WTC11 (cell line): ENCODE measurements around the gene TRMT44. TPM values are rescaled to one million over a fixed set of nuclear protein-coding genes. Genes with fewer than 3 reads are reported as not detected.

Experiments
- ATAC-seq: fragments of 200-7000 bp; cut with Tn5 transposase; 2 replicates; pipeline ENCODE4 v1.10.0; 2021; ENCODE audit warnings: mild to moderate bottlenecking, moderate library complexity
- CTCF ChIA-PET: fragments of 300-600 bp; sonication (Branson Sonifier 250); formaldehyde crosslinking; loops from one replicate; lab custom pipeline; 2021; ENCODE audit warnings: antibody characterized with exemption; lab: Charles Lee
- POLR2A ChIA-PET: fragments of 350-600 bp; sonication (Branson Sonifier 250); formaldehyde crosslinking; loops from one replicate; lab custom pipeline; 2021; ENCODE audit warnings: antibody characterized with exemption; lab: Charles Lee
- DNase-seq: peaks from one replicate; pipeline ENCODE4 v3.0.0; 2021; ENCODE audit warnings: low spot score
- H3K27ac Mint-ChIP-seq: 2 replicates; pipeline ENCODE4 v1.8.0; 2021; ENCODE audit warnings: mixed read lengths
- H3K27me3 Mint-ChIP-seq: 2 replicates; pipeline ENCODE4 v1.8.0; 2021; ENCODE audit warnings: low read depth, mild to moderate bottlenecking, moderate library complexity, mixed read lengths
- H3K36me3 Mint-ChIP-seq: 2 replicates; pipeline ENCODE4 v1.8.0; 2021; ENCODE audit warnings: mixed read lengths
- H3K4me1 Mint-ChIP-seq: 2 replicates; pipeline ENCODE4 v1.8.0; 2022; ENCODE audit warnings: mixed read lengths
- H3K4me3 Mint-ChIP-seq: 2 replicates; pipeline ENCODE4 v1.8.0; 2021; ENCODE audit warnings: mild to moderate bottlenecking, moderate library complexity, mixed read lengths
- H3K9me3 Mint-ChIP-seq: 2 replicates; pipeline ENCODE4 v1.8.0; 2021; ENCODE audit warnings: mixed read lengths
- ATF6 ChIP-seq: sonication (generic); formaldehyde crosslinking; IDR thresholded peaks from 2 replicates; pipeline ENCODE4 v1.8.1; 2023; ENCODE audit warnings: mild to moderate bottlenecking, missing genetic modification reagents
- CTCF ChIP-seq: fragments of 200-600 bp; IDR thresholded peaks from 2 replicates; pipeline ENCODE4 v1.8.0; 2022; ENCODE audit warnings: antibody characterized with exemption
- E2F1 ChIP-seq: sonication (generic); formaldehyde crosslinking; IDR thresholded peaks from 2 replicates; pipeline ENCODE4 v1.8.0; 2022; ENCODE audit warnings: mild to moderate bottlenecking, missing genetic modification reagents
- ESRRA ChIP-seq: sonication (generic); formaldehyde crosslinking; IDR thresholded peaks from 2 replicates; pipeline ENCODE4 v1.8.1; 2022; ENCODE audit warnings: mild to moderate bottlenecking, missing genetic modification reagents, borderline replicate concordance
- FOXJ3 ChIP-seq: sonication (generic); formaldehyde crosslinking; IDR thresholded peaks from 2 replicates; pipeline ENCODE4 v1.9.0; 2021; ENCODE audit warnings: missing genetic modification reagents, mild to moderate bottlenecking, borderline replicate concordance
- JAZF1 ChIP-seq: fragments of 250-450 bp; sonication (Bioruptor Pico); IDR thresholded peaks from 2 replicates; pipeline ENCODE4 v1.9.0; 2021; ENCODE audit warnings: moderate library complexity, mild to moderate bottlenecking, inconsistent platforms
- JUN ChIP-seq: sonication (generic); formaldehyde crosslinking; IDR thresholded peaks from 2 replicates; pipeline ENCODE4 v1.8.0; 2023; ENCODE audit warnings: mild to moderate bottlenecking, missing genetic modification reagents
- NFE2L1 ChIP-seq: sonication (generic); formaldehyde crosslinking; IDR thresholded peaks from 2 replicates; pipeline ENCODE4 v1.8.1; 2023; ENCODE audit warnings: missing genetic modification reagents
- NFYB ChIP-seq: sonication (generic); formaldehyde crosslinking; conservative IDR thresholded peaks from 2 replicates; pipeline ENCODE4 v1.8.0; 2022; ENCODE audit warnings: low read depth, missing genetic modification reagents
- NR1H2 ChIP-seq: sonication (generic); formaldehyde crosslinking; IDR thresholded peaks from 2 replicates; pipeline ENCODE4 v1.9.0; 2021; ENCODE audit warnings: mild to moderate bottlenecking, moderate library complexity, missing genetic modification reagents
- PRDM15 ChIP-seq: sonication (generic); formaldehyde crosslinking; IDR thresholded peaks from 2 replicates; pipeline ENCODE4 v1.8.0; 2022; ENCODE audit warnings: missing genetic modification reagents
- RELA ChIP-seq: sonication (generic); formaldehyde crosslinking; IDR thresholded peaks from 2 replicates; pipeline ENCODE4 v1.8.1; 2022; ENCODE audit warnings: missing genetic modification reagents, mild to moderate bottlenecking, borderline replicate concordance
- SMAD4 ChIP-seq: sonication (generic); formaldehyde crosslinking; IDR thresholded peaks from 2 replicates; pipeline ENCODE4 v1.8.0; 2022; ENCODE audit warnings: mild to moderate bottlenecking, missing genetic modification reagents
- SOX15 ChIP-seq: fragments of 250-450 bp; sonication (Bioruptor Pico); IDR thresholded peaks from 2 replicates; pipeline ENCODE4 v1.9.0; 2021; ENCODE audit warnings: mild to moderate bottlenecking
- TCF7 ChIP-seq: sonication (generic); formaldehyde crosslinking; IDR thresholded peaks from 2 replicates; pipeline ENCODE4 v1.8.0; 2022; ENCODE audit warnings: mild to moderate bottlenecking, low read depth, missing genetic modification reagents, moderate library complexity
- ZBTB21 ChIP-seq: sonication (generic); formaldehyde crosslinking; IDR thresholded peaks from 2 replicates; pipeline ENCODE4 v1.8.1; 2023; ENCODE audit warnings: mild to moderate bottlenecking, missing genetic modification reagents, borderline replicate concordance
- ZNF219 ChIP-seq: sonication (generic); formaldehyde crosslinking; IDR thresholded peaks from 2 replicates; pipeline ENCODE4 v1.8.0; 2023; ENCODE audit warnings: missing genetic modification reagents, mild to moderate bottlenecking, borderline replicate concordance
- ZNF232 ChIP-seq: sonication (generic); formaldehyde crosslinking; IDR thresholded peaks from 2 replicates; pipeline ENCODE4 v1.8.0; 2022; ENCODE audit warnings: mild to moderate bottlenecking, missing genetic modification reagents
- ZNF317 ChIP-seq: sonication (generic); formaldehyde crosslinking; IDR thresholded peaks from 2 replicates; pipeline ENCODE4 v1.8.1; 2023; ENCODE audit warnings: low read depth, mild to moderate bottlenecking, moderate library complexity, missing genetic modification reagents, borderline replicate concordance
- ZNF416 ChIP-seq: fragments of 250-450 bp; sonication (Bioruptor Pico); IDR thresholded peaks from 2 replicates; pipeline ENCODE4 v1.9.0; 2021; ENCODE audit warnings: mild to moderate bottlenecking, inconsistent platforms
- ZNF423 ChIP-seq: fragments of 250-450 bp; sonication (Bioruptor Pico); IDR thresholded peaks from 2 replicates; pipeline ENCODE4 v2.1.2; 2022; ENCODE audit warnings: mild to moderate bottlenecking, moderate library complexity
- ZSCAN18 ChIP-seq: fragments of 250-450 bp; sonication (Bioruptor Pico); IDR thresholded peaks from 2 replicates; pipeline ENCODE4 v2.1.2; 2022; ENCODE audit warnings: mild to moderate bottlenecking, moderate library complexity
- total RNA-seq: library from RNA; stranded (reverse); gene quantifications from 3 replicates; pipeline ENCODE4 v1.2.3, GENCODE V29; 2021

Gene TRMT44
- total RNA-seq, 1 experiment from 2014 or later: 28.4 TPM

- TF ChIP-seq ZBTB21 (CRISPR knock-in tag) (no peak), ZNF416 (CRISPR knock-in tag) (no peak), ZNF219 (no peak), NFE2L1 (CRISPR knock-in tag) (no peak), JUN (CRISPR knock-in tag) (no peak), SOX15 (CRISPR knock-in tag) (no peak), CTCF (no peak), SMAD4 (no peak), FOXJ3 (CRISPR knock-in tag) (no peak)
Measured at GRCh38 chr4:8469550-8469949, 29.0 kb downstream of the TRMT44 start (continued).

- TF ChIP-seq ZSCAN18 (CRISPR knock-in tag): no peak
- TF ChIP-seq RELA (CRISPR knock-in tag): no peak
- TF ChIP-seq ZNF232 (CRISPR knock-in tag): no peak
- TF ChIP-seq ZNF416 (CRISPR knock-in tag): no peak
- no peak for ATAC-seq
- ChIA-PET POLR2A (no interaction called here), CTCF (interaction anchor here (1.2 to 3.3 kb wide), 2 partner anchors 77 to 122 kb away, joined by 3 to 17 read pairs; partner anchors contain the start of gene CPZ)
- H3K4me1 Mint-ChIP-seq: 0 out of 2 replicates have a peak, but pooled peaks cover 2% of the 10 kb centered on the region
- H3K9me3 Mint-ChIP-seq: no peaks in the 10 kb centered on the region
- DNase-seq: no peak
- peaks cover 21% of the 10 kb centered on the region for H3K36me3 Mint-ChIP-seq
- H3K27ac Mint-ChIP-seq: peak overlapping the region; percentile 6; the same call in 1 of the 2 replicates
- no peaks in the 10 kb centered on the region for H3K27me3 Mint-ChIP-seq
- no peak overlapping the region for H3K4me3 Mint-ChIP-seq
Measured at GRCh38 chr4:8470451-8471024, 30.0 kb downstream of the TRMT44 start.

GRCh38 chr4:8471211-8471875 is 30.8 kb downstream of the TRMT44 start:
- POLR2A ChIA-PET: no interaction called here
- ATAC-seq (no peak), DNase-seq (no peak)
- Mint-ChIP-seq H3K27me3 (no peaks in the 10 kb centered on the region), H3K4me1 (0 out of 2 replicates have a peak, but pooled peaks cover 2% of the 10 kb centered on the region), H3K4me3 (no peak overlapping the region), H3K36me3 (peaks cover 25% of the 10 kb centered on the region), H3K9me3 (no peaks in the 10 kb centered on the region), H3K27ac (no peak overlapping the region)
- CTCF ChIA-PET: interaction anchor here (0.7 to 3.4 kb wide), 5 partner anchors 77 to 136 kb away, joined by 3 to 17 read pairs (median 7); partner anchors contain the start of gene CPZ
- TF ChIP-seq PRDM15 (CRISPR knock-in tag): no peak
- TF ChIP-seq ESRRA (CRISPR knock-in tag): no peak
- no peak for TF ChIP-seq E2F1
- TF ChIP-seq ZNF317: no peak
- TF ChIP-seq JAZF1 (CRISPR knock-in tag): no peak
- TF ChIP-seq ZNF423 (CRISPR knock-in tag): no peak
- no peak for TF ChIP-seq NFYB
- TF ChIP-seq TCF7: no peak
- TF ChIP-seq ATF6: no peak
- TF ChIP-seq NR1H2 (CRISPR knock-in tag): no peak
